Upper lobe of left lung (tissue), 6 donors: ENCODE data around the gene HRH1. TPM values are rescaled to one million over a fixed set of nuclear protein-coding genes. Genes with fewer than 3 reads are reported as not detected.

ENCODE experiments used
- ATAC-seq, 2 donors: fragments of 200-7000 bp; cut with Tn5 transposase; one replicate each; pipeline ENCODE4 v1.9.1; 2022; ENCODE audit warnings: mild to moderate bottlenecking in 2 of 2, moderate library complexity in 2 of 2; ENCODE audit not compliant: low FRiP score in 2 of 2
- DNase-seq, 2 donors: peaks; one replicate each; pipeline ENCODE4 v3.0.0-alpha.2; 2019 to 2020
- H3K27ac ChIP-seq, 4 donors: fragments of 200-600 bp; sonication (generic); one replicate each; pipeline ENCODE4 v1.5.1; 2016 to 2019
- H3K27me3 ChIP-seq, 4 donors: fragments of 200-600 bp; sonication (generic); one replicate each; pipeline ENCODE4 v1.5.1; 2017 to 2019
- H3K36me3 ChIP-seq, 4 donors: fragments of 200-600 bp; sonication (generic); one replicate each; pipeline ENCODE4 v1.5.1; 2016 to 2019
- H3K4me1 ChIP-seq, 4 donors: fragments of 200-600 bp; sonication (generic); one replicate each; pipeline ENCODE4 v1.5.1; 2018 to 2019
- H3K4me3 ChIP-seq, 4 donors: fragments of 200-600 bp; sonication (generic); one replicate each; pipeline ENCODE4 v1.5.1; 2017 to 2019; ENCODE audit warnings: mild to moderate bottlenecking in 2 of 4, moderate library complexity in 1 of 4
- H3K9me3 ChIP-seq, 4 donors: fragments of 200-600 bp; sonication (generic); one replicate each; pipeline ENCODE4 v1.5.1; 2018 to 2019
- CTCF ChIP-seq, 6 experiments: fragments of 450-650 bp in 4 of 6; fragments of 200-600 bp in 2 of 6; sonication (generic) in 2 of 6; IDR thresholded peaks; one replicate each; pipeline ENCODE4 v1.5.1; 2016 to 2019; ENCODE audit warnings: antibody characterized with exemption in 6 of 6
- EP300 ChIP-seq, 4 donors: sonication (generic); formaldehyde crosslinking; IDR thresholded peaks; one replicate each; pipeline ENCODE4 v1.5.1; 2017; ENCODE audit warnings: antibody characterized with exemption in 4 of 4, control low read depth in 2 of 4
- POLR2A ChIP-seq, 4 donors: fragments of 450-650 bp; IDR thresholded peaks; one replicate each; pipeline ENCODE4 v1.5.1; 2016 to 2017; ENCODE audit warnings: antibody characterized with exemption in 4 of 4, mild to moderate bottlenecking in 2 of 4
- POLR2AphosphoS5 ChIP-seq, 2 donors: sonication (generic); formaldehyde crosslinking; IDR thresholded peaks; one replicate each; pipeline ENCODE4 v1.5.1; 2017; ENCODE audit warnings: antibody characterized with exemption in 2 of 2
- WGBS, 2 donors: methylation state at CpG; one replicate each; pipeline ENCODE4 v1.1.5; 2017 to 2018; 5-methylcytosine and 5-hydroxymethylcytosine counted together
- total RNA-seq, 6 donors: library from RNA; depleted of rRNA in 4 of 6; stranded (reverse); fragments of >200 nt in 4 of 6; gene quantifications; one replicate each; pipeline versions ENCODE4 v1.1.0 to v1.2.1, GENCODE V29; 2016 to 2021
- donor health status: DM: no; HTN: no; CAD: no; lungs with moderate emphysema.
- donor health status: DM: no; HTN: yes; CAD: no; lungs with severe emphysema.

The HRH1 gene
- total RNA-seq, 6 donors from 2014 or later = 2.9 to 13.4 (median 3.7) TPM

GRCh38 chr3:11275926-11276325 lies 121.6 kb downstream of the HRH1 start:
- TF ChIP-seq CTCF (IDR thresholded peaks at IDR 0.05) (no peak), EP300 (IDR thresholded peaks at IDR 0.05) (no peak), POLR2A (IDR thresholded peaks at IDR 0.05) (no peak), POLR2AphosphoS5 (IDR thresholded peaks at IDR 0.05) (no peak)
- no peak for DNase-seq
- Histone ChIP-seq H3K27ac (peak overlapping the region in 2 of 4 donors; percentile 35 to 59), H3K36me3 (peaks cover 0 to 14% (median under 1%) of the 10 kb centered on the region in 4 donors), H3K9me3 (no peaks in the 10 kb centered on the region), H3K4me1 (peaks cover 17 to 25% (median 20%) of the 10 kb centered on the region in 4 donors), H3K4me3 (no peak overlapping the region), H3K27me3 (no peaks in the 10 kb centered on the region)
- WGBS, 2 donors = 62 to 70% methylated on average over 1 of the region's 2 CpGs
- no peak for ATAC-seq

GRCh38 chr3:11276901-11277300 lies 122.6 kb downstream of the HRH1 start:
- H3K36me3 ChIP-seq = peaks cover 0 to 19% (median 2%) of the 10 kb centered on the region in 4 donors
- H3K4me3 ChIP-seq = no peak overlapping the region
- TF ChIP-seq CTCF (IDR thresholded peaks at IDR 0.05) = no peak
- no peak for TF ChIP-seq EP300 (IDR thresholded peaks at IDR 0.05)
- TF ChIP-seq POLR2A (IDR thresholded peaks at IDR 0.05) = no peak
- TF ChIP-seq POLR2AphosphoS5 (IDR thresholded peaks at IDR 0.05) = no peak
- ATAC-seq = no peak
- no peaks in the 10 kb centered on the region for H3K27me3 ChIP-seq
- peaks cover 13 to 24% (median 17%) of the 10 kb centered on the region in 4 donors for H3K4me1 ChIP-seq
- WGBS, 2 donors = 92 to 93% methylated on average over 2 of the region's 2 CpGs
- DNase-seq = no peak
- no peak overlapping the region for H3K27ac ChIP-seq
- H3K9me3 ChIP-seq = no peaks in the 10 kb centered on the region

GRCh38 chr3:11282250-11283138 lies 128.2 kb downstream of the HRH1 start:
- Histone ChIP-seq H3K27ac (peak overlapping the region in 3 of 4 donors; percentile 24 to 62 (median 42)), H3K4me1 (peaks cover 13 to 20% (median 16%) of the 10 kb centered on the region in 4 donors), H3K36me3 (peaks cover 0 to 18% (median 4%) of the 10 kb centered on the region in 4 donors), H3K27me3 (no peaks in the 10 kb centered on the region), H3K4me3 (no peak overlapping the region), H3K9me3 (no peaks in the 10 kb centered on the region)
- 67 to 71% methylated on average over 5 of the region's 5 CpGs for WGBS, 2 donors
- ATAC-seq (peak; percentile 40 to 64), DNase-seq (no peak)
- TF ChIP-seq CTCF (IDR thresholded peaks at IDR 0.05) (no peak), POLR2A (IDR thresholded peaks at IDR 0.05) (no peak), POLR2AphosphoS5 (IDR thresholded peaks at IDR 0.05) (no peak), EP300 (IDR thresholded peaks at IDR 0.05) (no peak)

GRCh38 chr3:11283139-11283475 lies 128.8 kb downstream of the HRH1 start:
- Histone ChIP-seq H3K27ac (peak overlapping the region in 3 of 4 donors; percentile 24 to 62 (median 42)), H3K4me3 (no peak overlapping the region), H3K4me1 (peaks cover 19 to 26% (median 22%) of the 10 kb centered on the region in 4 donors)

More at GRCh38 chr3:11283139-11283475, 128.8 kb downstream of the HRH1 start:
- no peaks in the 10 kb centered on the region for H3K9me3 ChIP-seq
- no peaks in the 10 kb centered on the region for H3K27me3 ChIP-seq
- WGBS, 2 donors = 84 to 88% methylated on average over 1 of the region's 1 CpG
- DNase-seq = no peak
- no peak for TF ChIP-seq POLR2A (IDR thresholded peaks at IDR 0.05)
- TF ChIP-seq CTCF (IDR thresholded peaks at IDR 0.05) = no peak
- TF ChIP-seq POLR2AphosphoS5 (IDR thresholded peaks at IDR 0.05) = no peak
- TF ChIP-seq EP300 (IDR thresholded peaks at IDR 0.05) = no peak
- ATAC-seq = no peak
- H3K36me3 ChIP-seq = peaks cover 0 to 18% (median 4%) of the 10 kb centered on the region in 4 donors
